Measurements from ENCODE around the gene CACNG5. TPM values are rescaled to one million over a fixed set of nuclear protein-coding genes. Genes with fewer than 3 reads are reported as not detected.
A peak's percentile ranks its signal among the peaks of the same experiment; 100 is the strongest.

The CACNG5 gene, protein sequence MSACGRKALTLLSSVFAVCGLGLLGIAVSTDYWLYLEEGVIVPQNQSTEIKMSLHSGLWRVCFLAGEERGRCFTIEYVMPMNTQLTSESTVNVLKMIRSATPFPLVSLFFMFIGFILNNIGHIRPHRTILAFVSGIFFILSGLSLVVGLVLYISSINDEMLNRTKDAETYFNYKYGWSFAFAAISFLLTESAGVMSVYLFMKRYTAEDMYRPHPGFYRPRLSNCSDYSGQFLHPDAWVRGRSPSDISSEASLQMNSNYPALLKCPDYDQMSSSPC
- polyA plus RNA-seq (ENCODE audit: insufficient read length in 3 of 3): 1 to 10 TPM; 2.9 to 4.6 (median 3.7) TPM
- long read RNA-seq, donor 1: 0 reads
- long read RNA-seq, donor 2, partial matches to known transcripts: 0 of 1 reads
- long read RNA-seq, donor 2, other reads (novel, unspliced or antisense): 0 of 1 reads
- long read RNA-seq, donor 3: 0 reads
- long read RNA-seq, donor 4, partial matches to known transcripts: 0 of 1 reads
- long read RNA-seq, donor 4, other reads (novel, unspliced or antisense): 0 of 1 reads
- long read RNA-seq, donor 5: 0 reads
- long read RNA-seq, donor 6, partial matches to known transcripts: 0 of 3 reads
- long read RNA-seq, donor 6, other reads (novel, unspliced or antisense): 0 of 3 reads
- long read RNA-seq, donor 7, partial matches to known transcripts: 0 of 2 reads
- long read RNA-seq, donor 7, other reads (novel, unspliced or antisense): 0 of 2 reads
- long read RNA-seq, donor 8: 0 reads
- long read RNA-seq, donor 9, partial matches to known transcripts: 0 of 1 reads
- long read RNA-seq, donor 9, other reads (novel, unspliced or antisense): 0 of 1 reads
- long read RNA-seq, donor 10: 0 reads
- long read RNA-seq, donor 11: 0 reads
- long read RNA-seq, donor 12, partial matches to known transcripts: 0 of 3 reads
- long read RNA-seq, donor 12, other reads (novel, unspliced or antisense): 0 of 3 reads
- long read RNA-seq, donor 13, partial matches to known transcripts: 0 of 2 reads
- long read RNA-seq, donor 13, other reads (novel, unspliced or antisense): 0 of 2 reads
- long read RNA-seq, donor 14: 0 reads
- long read RNA-seq, donor 15: 0 reads
- long read RNA-seq, donor 16, partial matches to known transcripts: 0 of 1 reads
- long read RNA-seq, donor 16, other reads (novel, unspliced or antisense): 0 of 1 reads

DNA sequence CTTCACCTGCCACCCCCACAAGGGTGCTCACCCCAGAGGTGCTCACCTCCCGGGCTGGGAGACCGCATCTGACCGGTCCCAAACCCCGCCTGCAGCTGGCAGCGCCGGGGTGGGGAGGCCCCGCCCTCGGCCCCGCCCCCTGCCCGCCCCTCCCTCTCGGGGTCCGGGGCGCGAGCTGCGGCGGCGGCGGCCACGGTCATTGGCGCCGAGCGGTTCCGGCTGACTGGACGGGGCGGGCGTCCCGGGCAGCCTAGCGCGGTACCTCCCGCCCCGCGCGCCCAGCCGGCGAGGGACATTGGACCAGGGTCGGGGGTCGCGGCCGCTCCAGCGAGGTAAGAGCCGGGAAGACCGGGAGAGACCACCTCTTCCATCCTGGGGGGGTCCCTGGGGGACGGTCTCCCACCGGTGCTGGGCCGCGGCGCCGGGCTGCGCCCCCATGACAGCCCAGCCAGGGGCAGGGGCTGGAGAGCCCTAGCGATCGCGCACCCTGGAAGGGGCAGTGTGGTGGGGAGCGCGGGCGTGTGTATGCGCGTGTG is at the start of gene CACNG5:
Gene CACNG5, plus strand, starts transcription at position 199 of the 536 bp plus-strand sequence. CDS start 42,216 bp downstream, outside the sequence.
- DNase-seq: peak; percentile 61

DNA sequence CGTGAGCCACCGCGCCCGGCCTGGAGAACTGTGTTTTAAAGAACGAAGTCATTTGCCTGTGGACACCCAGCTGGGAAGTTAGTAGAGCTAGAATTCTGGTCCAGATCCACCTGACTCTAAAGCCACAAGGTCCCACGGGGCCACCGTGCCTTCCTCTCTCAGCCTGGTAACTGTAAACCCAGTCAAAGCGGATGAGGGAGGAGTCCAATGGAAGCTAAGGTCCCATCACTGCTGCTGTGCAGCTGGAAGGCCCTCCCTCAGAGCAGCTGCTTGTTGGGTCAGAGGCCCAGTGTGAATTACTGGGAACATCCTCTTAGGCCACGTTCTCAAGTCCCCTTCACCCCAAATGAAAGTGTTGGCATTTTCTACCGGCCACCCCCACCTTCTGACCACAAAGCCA is 48.8 kb upstream of the CACNG5 start:
- DNase-seq: no peak

DNA sequence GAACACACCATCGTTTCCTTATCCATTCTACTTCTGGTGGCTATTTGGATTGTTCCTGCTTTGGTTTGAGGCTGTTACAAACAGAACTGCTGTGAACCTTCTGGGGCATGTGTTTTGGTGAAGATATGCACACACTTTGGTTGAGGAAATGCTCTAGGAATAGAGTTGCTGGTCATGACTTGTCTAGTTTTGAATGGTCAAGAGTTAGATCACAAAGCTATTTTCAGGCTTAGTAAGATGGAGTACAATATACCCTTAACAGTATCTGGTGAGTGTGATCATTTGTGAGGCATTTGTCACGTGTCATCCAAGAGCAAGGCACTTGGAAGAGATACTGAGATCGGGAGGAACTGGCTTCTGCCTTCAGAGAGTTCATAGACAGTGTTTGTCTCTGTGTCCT is 47.0 kb upstream of the CACNG5 start:
- no peak for DNase-seq

DNA sequence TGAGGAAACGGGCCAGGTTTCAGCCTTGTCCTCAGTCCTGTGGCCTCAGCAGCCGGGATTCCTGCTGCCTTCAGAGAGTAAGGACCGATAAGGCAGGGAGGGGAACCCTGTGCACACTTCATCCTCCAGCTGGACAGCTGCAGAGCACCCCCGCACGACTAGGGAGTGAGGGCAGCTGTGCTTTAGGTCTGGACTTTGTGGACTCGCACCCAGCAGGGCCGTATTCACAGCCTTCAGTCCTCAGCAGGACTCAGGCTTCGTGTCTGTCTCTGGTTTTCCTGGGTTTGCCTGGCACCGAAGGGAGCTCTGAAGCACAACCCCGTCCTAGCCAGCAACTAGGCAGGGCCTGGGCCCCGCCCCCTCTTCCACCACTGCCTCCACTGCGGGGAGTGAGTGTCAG is 45.8 kb upstream of the CACNG5 start:
- DNase-seq: no peak

DNA sequence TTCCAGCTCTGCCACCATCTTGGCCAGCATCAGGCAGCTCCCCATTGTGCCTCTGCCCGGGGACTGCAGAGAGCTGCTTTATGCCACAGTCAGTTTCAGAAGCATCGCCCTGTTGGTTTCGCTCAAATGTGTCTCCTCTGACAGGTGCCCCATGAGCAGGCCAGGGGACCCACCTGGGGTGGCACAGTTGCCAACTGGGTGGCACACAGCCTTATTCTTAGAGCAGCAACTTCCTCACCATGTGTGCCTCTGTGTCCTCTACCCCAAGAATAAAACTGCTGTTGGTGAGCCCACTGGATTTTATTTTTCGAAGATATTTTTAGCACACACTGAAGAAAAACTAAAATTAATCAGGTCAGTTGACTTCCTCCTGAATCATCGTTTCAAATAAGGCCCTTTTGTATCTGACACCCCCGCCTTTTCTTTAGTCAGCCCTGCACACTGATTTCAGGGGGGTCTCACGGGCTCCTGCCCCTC is 44.9 kb upstream of the CACNG5 start:
- no peak for DNase-seq

DNA sequence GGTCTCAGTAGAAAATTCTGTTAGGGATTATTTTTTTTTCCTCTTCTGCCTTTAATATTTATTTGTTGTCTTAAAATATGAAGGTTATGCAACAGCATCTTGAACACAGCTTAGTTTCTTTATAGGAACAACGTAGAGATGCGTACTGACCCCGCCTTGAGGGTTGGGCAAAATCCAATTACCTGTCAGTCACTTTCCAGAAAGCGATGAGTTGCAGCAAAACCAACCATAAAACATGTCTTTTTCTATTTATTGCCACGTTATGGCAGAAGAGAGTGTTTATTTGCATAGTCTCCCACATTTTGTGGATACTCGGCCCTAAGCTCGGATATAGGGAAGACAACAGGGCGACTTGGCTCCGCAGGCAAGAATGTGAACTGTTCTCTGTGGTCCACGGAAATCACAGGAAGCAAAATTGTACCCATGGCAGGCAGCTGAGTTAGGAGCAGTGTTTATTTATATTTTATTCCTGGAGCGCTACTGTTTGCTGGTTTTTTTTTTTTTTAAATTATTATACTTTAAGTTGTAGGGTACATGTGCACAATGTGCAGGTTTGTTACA is 44.3 kb upstream of the CACNG5 start:
- DNase-seq: no peak

DNA sequence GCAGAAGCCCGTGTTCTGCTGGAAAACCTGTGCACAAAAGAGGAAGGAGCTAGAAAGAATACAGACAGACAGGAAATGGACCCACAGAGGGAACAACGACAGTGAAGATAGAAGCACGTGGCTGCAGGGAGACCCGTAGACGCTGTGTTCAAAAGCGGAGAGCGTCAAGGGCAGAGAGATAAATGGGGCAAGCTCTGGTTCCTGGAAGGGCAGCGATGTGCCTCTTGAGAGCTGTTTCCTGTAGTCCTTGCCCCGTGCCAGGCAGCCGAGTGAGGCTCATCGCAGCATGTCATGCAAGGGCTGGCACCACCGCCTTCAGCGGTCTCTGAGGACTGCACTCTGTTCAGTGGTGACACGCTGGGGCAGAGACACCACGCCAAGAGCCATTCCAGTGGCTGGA is 43.6 kb upstream of the CACNG5 start:
- DNase-seq: no peak

DNA sequence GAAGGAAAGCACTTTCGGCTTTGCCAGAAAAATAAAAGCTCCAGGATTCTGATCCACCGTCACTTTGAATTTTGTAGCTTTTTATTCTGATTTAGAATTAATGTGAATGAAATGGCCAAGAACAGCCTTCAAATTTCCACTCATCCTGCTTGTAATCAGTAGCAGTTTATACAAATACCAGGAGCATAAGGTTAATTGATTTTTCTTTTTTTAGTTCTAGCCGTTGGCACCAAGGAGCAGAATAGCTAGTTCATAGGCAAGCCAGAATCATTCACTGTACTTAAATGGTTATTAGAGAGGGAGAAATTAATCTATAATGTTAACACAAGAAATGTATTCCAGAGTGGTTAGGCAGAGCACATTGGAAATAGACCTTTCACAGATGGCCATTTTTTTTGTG is 41.1 kb upstream of the CACNG5 start:
- DNase-seq: no peak

DNA sequence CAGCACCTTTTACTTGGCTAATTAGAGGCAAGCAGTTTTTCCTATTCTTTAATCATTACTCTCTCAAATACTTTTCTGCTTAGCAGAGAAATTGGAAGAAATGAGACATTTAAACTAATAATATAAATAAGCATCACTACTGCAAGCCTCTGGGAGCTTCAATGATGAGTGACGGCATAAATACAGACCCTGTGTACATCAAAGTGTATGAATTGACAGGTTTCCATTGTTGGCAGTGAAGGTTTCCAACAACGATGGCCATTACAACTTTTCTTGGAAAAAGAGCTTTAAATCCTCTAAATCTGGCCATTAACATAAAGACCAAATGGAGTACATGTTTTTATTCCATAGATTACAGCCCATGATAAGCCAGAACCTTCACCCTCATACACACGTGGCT is 39.4 kb upstream of the CACNG5 start:
- no peak for DNase-seq

DNA sequence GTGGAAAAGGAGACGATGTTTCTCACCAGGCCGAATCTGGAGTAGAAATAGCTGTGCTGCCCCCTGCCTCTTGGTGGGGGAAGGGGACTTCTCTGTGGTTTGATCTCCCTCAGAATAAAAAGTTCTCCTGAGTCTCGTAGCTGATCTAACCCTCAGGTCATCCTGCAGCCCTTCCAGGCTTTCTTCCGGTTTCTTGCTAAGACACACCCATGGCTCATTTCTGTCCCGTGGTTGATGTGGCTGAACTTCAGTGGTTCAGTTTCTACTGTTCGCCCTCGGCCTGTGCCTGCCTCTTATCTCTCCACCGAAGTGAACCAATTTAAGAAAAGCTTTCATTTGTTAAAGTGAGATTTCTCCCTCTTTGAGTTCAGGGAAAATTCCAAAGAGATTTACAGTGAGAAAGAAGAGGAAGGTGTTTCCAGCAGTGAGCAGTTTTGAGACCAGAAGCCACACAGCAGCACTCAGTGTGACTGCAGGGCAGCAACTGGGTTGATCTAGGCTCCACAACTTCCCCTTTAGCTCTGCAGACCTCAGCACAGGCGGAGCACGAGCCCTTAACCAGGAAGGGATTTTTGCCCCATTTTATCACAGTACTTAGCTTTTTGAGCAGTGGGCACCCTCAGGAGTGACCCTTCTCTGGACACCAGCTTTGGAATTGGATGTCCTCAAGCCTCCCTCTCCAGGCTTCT is 34.9 kb upstream of the CACNG5 start:
- no peak for DNase-seq

DNA sequence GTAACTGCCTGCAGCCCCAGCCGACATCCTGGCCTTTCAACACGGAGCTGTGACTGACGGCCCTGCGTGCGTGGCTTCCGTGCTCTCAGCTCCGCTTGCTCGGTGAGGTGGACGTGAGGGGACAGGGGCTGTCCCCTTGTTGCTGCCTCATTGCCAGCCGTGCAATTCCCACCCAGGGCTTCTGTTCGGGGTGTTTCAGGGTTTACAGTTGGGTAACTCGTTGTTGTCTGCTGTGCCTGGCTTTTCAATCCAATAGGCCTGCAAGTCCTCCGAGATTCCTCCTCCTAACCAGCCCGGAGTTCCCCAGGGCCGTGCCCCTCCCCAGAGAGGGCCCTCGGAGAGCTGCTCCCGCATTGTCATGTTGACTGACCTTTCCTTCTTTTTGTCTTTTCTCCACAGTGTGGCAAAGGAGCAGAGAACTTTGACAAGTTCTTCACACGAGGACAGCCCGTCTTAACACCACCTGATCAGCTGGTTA is 31.4 kb upstream of the CACNG5 start:
- no peak for DNase-seq

DNA sequence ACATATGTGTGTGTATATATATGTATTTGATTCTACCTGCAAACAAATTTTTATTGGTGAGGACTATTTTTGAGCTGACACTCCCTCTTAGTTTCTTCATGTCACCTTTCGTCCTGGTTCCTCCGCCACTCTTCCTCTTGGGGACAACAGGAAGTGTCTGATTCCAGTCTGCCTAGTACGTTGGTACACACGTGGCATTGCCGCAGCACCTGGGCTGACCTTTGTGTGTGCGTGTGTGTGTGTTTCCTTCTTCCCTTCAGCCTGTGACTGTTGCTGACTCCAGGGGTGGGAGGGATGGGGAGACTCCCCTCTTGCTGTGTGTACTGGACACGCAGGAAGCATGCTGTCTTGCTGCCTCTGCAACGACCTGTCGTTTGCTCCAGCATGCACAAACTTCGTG is 29.4 kb upstream of the CACNG5 start:
- no peak for DNase-seq

DNA sequence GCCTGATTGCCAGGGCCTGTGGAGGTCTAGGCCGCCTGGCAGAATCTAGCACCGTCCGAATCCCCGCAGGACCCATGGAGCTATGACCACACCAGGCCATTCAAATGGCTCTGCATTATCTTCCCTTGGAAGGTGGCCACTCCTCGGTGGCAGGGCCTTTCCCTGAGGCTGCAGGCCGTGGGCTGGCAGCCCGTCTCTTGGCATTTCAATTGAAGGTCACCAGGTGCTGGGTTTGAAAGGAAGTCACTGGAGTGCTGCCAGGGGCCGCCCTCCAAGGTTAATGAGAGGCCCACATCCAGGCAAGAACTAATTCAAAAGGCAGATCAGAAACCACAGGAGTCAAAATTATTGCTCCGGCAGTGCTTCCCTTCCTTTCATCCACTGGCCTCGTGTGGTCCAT is 27.7 kb upstream of the CACNG5 start:
- DNase-seq: no peak

DNA sequence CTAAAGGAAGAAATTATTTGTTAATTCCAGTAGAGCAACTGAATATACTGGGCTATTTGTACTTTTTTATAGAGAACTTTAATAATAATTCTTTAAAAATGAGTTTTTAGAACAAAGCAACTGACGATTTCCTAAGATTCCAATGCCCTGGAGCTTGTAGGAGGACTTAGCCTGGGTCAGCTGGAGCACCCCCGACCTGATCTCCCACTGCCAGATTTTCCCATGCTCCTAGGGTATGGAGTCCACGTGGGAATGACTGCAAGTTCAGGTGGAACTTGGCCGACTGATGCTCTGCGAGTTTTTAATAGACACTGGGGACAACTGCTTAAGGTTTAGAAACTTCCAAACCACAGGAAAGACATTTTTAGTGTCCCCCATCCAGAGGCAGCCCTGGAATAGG is 25.5 kb upstream of the CACNG5 start:
- no peak for DNase-seq

DNA sequence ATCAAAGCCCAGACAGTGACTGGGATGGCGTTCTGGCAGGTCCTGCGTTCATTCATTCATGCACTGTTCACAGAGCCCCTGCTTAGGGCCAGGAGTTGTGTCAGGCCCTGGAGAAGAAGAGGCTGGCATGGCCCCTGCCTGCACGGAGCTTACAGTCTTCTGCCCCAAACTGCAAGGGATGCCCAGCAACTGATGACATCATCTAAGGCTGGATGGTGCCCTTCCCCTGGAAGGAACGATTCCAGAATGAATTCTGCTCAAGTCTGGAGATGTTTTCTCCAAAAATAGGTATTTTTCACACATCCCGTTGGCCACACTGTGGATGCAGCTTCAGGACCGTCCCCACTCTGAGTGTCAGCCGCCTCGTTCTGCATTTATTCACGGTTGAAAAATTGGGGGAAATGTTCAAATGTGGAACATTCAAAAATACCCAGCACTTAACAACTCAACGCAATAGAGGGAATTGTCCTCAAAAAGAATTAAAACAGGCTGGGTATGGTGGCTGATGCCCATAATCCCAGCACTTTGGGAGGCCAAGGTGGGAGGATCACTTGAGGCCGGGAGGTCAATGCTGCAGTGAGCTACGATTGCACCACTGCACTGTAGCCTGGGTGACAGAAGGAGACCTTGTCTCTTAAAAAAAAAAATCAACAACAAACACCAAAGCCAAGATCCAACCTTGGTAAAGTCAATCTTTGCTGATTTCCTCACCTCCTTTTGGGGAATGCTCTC is 23.8 kb upstream of the CACNG5 start:
- no peak for DNase-seq

DNA sequence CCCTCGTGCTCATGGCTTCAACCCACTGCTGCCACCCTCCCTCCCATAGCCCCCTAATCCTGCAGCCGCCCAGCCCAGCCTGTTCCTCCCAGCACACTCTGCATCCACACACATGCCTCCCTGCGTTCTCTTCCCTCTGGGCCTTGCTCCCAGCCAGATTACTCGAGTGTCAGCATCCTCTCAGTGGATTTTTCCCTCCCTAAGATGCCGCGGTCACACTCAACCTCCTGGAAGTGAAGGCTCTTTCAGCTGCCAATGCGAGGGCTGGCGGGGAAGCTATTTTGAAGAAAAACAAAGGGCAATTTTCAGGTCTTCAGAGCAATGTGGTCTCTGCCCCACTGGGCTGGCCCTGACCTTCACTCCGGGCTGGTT is 23.2 kb upstream of the CACNG5 start:
- no peak for DNase-seq

DNA sequence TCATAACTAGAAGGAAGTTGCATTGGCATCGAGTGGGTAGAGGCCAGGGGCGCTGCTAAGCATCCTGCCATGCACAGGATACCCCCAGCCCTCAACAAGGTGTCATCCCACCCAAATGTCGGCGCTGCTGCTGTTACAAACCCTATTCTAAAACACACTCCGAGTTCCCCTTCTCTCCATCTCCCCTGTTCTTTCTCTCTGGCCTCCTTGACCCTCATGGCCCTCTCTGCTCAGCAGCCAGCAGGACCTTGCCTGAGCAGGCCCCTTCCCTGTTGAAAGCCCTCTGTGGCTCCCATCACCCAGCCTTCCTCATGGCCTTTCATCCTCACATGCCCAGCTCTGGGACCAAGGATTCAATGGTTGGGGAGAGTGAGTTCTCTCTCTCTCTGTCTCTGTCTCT is 22.3 kb upstream of the CACNG5 start:
- no peak for DNase-seq

DNA sequence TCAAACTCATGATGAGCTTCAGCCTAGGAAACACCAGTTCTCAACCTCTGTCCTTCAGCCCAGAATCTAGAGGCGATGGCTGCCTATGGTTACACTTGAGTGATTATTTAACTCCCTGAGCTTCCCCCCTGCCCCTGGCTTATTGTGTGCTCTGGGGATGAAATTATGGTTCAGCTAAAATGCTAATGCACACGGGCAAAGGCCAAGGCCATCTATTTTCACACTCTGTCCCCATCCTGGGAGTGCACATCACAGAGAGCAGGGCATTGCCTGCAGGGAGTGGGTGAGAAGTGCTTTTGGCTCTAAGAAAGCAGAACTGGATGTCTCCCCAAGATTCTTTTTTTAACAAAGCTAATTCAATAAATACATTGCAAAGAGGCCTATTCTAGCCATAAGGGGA is 21.6 kb upstream of the CACNG5 start:
- DNase-seq: no peak

DNA sequence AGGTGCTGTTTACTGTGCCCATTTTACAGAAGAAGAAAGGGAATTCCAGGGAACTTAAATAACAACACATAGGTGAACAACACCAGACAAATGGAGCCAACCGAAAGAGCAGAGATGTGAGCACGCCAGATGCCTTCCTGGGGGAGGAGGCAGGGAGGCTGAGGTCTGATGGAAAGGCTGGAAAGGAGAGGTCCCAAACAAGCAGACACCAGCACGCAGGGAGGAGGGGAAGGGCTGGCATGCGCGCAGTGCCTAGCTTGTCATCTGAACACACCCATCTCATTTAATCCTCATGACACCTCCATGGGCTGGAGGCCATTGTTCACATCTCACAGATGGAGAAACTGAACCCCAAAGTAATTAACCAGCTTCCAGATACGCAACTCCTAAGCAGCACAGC is 20.9 kb upstream of the CACNG5 start:
- DNase-seq: no peak

DNA sequence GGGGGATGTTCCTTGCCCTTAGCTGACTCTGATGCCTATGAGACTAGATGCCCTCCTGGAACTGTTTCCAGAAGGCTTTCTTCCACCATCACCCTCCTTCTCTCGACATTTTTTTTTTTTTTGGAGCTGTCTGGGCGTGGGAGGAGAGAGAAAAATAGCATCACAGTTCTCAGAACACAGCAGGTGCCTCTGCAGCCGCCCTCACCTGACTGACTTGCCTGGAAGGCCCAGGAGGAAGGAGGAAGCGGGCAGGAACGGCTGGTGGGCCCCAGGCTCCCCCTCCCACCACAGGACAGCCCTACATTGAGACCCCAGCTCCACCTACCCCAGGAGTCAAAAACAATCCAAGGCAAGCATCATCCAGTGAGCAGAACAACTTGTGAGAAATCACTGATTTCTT is 20.3 kb upstream of the CACNG5 start:
- DNase-seq: no peak
